ENCODE measurements around the gene CSF1.

- TF ChIP-seq SUZ12 (IDR thresholded peaks at IDR 0.05; ENCODE audit: extremely low read depth, insufficient read depth, insufficient read length) = no peak
- no peak for TF ChIP-seq YY1 (IDR thresholded peaks at IDR 0.05; ENCODE audit: insufficient read depth, insufficient read length)
- no peak for TF ChIP-seq ZNF274 (IDR thresholded peaks at IDR 0.05; ENCODE audit: low read depth, low read length)
Measured at GRCh38 chr1:109884242-109884891, 26.3 kb upstream of the CSF1 start.
